ENCODE data around the gene PPP6R1.

Gene PPP6R1

DNA sequence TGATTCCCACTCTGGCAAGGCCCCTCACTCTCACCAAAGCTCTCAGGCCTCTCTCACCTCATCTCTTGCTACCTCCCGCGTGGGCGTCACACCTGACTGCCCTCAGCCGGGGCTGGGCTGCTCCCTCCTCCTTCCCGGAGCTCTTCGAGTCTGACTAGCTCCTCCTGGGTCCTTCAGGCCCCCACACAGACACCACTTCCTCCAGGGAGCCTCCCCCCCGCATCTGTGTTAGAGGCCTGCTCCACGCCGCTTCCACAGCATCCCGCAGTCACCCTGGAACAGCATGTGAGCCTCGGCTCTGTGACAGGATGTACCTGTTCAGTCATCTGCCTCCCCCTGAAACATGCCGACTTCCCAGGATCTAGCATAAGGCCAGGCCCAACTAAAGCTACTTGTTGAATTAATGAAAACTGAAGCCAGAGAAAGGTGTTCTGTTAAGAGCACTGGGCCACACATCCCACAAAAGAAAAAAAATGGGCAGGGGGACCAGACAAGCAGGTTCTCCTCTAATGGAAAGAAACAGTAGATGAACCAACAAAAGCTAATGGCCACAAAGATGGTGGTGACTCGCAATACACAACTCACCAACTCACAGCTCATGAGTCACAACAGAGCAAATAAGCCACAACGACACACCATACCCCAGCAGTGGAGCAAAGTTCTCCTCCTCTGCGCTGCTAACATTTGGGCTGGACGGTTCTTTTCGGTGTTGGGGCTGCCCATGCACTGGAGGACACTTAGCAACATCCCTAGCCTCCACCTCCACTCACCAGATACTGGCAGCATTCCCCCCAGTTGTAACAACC, 3.0 kb downstream of the PPP6R1 start:
- TF ChIP-seq ZFX (IDR thresholded peaks at IDR 0.05): no peak
- TF ChIP-seq, protein P1, sequence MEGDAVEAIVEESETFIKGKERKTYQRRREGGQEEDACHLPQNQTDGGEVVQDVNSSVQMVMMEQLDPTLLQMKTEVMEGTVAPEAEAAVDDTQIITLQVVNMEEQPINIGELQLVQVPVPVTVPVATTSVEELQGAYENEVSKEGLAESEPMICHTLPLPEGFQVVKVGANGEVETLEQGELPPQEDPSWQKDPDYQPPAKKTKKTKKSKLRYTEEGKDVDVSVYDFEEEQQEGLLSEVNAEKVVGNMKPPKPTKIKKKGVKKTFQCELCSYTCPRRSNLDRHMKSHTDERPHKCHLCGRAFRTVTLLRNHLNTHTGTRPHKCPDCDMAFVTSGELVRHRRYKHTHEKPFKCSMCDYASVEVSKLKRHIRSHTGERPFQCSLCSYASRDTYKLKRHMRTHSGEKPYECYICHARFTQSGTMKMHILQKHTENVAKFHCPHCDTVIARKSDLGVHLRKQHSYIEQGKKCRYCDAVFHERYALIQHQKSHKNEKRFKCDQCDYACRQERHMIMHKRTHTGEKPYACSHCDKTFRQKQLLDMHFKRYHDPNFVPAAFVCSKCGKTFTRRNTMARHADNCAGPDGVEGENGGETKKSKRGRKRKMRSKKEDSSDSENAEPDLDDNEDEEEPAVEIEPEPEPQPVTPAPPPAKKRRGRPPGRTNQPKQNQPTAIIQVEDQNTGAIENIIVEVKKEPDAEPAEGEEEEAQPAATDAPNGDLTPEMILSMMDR (conservative IDR thresholded peaks at IDR 0.05): no peak
- H3K27ac ChIP-seq: no peak overlapping the region

GRCh38 chr19:55254625-55254977, 4.2 kb downstream of the PPP6R1 start:
- TF ChIP-seq ZFX (IDR thresholded peaks at IDR 0.05): no peak
- TF ChIP-seq, protein P1 (conservative IDR thresholded peaks at IDR 0.05): no peak
- no peak overlapping the region for H3K27ac ChIP-seq

DNA sequence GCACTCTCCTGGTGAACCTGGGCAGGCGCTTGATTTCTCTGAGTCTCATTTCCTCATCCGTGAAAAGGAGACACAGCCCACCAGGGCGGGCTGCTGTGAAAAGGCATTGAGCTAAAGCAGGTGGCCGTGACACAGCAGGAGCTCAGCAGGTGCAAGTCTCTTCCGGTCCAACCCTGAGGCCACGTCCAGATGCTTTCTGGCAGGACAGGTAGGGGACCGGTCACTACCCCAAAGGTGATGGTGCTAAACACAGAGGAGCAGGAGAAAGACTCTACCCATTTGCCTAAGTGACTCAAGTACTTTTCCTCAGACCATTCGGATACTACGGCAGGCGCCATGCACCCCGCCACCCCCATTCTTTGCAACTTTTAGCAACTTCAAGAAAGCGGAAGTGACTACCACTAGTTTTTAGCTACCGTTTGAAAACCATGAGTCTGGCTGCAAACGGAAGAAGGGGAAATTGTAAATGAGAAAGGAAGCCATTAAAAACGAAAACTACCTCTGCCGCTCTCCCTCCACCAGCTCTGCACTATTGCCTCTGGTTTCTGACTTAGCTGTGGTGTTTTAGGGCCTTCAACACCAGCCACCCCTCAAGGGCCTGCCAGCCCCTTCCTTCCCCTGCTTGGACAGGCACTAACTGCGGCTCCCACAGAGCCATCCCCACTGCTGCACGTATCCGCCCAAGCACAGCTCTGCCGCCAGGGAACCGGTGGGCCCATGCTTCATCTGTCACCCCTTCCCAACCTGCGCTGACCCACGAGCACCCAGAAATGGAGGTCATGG, 4.8 kb downstream of the PPP6R1 start:
- TF ChIP-seq ZFX (IDR thresholded peaks at IDR 0.05): no peak
- H3K27ac ChIP-seq: no peak overlapping the region

DNA sequence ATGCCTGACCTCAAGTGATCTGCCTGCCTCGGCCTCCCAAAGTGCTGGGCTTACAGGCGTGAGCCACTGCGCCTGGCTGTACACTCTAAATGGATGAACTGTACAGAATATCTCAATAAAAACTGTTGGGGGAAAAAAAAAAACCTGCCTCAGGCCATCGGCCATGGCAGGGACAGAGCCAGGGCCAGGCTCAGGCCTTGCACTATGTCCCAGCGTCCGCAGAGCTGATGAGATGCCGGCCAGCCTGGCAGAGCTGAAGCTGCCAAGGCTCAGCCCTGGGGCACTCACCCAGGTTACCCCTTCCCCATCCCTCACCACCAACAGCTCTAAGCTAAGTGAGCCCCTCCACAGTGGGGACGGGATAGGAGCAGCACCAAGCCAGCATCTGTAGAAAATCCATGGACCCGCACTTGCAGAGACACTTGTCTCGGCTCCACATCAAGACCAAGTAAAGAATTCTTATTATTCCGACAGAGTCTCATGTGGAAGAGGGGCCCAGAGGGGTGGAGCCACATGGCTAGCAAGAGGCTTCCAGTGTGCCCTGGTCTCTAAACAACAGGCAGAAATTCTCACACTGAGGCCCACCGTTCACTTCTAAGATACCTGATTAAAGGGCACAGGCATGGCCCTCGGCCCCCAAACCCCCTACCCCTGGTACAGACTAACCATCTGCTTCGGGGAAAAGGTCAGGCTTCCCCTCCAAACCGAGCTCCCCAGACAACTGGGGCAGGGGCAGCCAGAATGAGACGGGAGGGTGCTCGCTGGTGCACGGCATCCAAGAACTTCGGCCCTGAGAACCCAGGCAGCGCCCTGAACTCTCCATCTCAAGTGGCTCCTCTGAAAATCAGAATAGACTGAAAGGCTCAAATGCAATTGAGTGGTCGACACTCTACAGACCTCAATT, 5.8 kb downstream of the PPP6R1 start:
- H3K27ac ChIP-seq: no peak overlapping the region
- TF ChIP-seq ZFX (IDR thresholded peaks at IDR 0.05): no peak
- TF ChIP-seq, protein P1 (conservative IDR thresholded peaks at IDR 0.05): no peak

DNA sequence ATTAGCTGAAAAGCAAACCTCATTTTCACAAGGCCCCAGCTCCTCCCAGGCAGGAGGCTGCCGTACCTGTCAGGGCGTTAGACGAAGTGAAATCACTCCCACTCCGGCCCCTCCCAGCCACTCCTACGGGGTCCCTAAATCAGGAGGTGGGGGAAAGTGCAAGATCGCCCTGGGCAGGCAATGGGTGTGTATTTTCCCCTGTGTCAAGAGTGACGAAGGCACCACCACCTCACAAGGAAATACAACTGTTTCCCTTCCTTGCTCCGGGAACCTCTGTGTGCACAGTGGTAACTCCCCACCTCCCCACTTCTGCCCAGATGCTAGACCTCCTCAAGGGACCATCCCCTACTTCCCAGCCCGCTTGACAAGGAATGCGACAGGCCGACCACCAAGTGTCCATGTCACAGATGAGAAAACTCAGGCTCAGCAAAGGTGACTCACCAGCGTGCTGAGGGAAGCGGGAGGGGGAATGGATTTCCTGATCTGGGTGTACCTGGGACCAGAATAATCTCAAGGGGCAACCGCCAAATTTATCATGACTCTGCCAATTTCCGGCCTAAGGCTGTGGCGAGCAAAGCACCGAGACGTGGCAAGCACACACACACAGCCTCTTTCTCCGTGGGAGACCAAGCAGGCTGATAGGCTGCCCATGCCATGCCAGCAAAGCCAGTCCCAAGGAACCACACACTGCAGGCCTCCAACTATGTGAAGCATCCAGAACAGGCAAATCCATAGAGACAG, 7.3 kb downstream of the PPP6R1 start:
- H3K27ac ChIP-seq: no peak overlapping the region
- TF ChIP-seq, protein P1 (conservative IDR thresholded peaks at IDR 0.05): no peak
- no peak for TF ChIP-seq ZFX (IDR thresholded peaks at IDR 0.05)

DNA sequence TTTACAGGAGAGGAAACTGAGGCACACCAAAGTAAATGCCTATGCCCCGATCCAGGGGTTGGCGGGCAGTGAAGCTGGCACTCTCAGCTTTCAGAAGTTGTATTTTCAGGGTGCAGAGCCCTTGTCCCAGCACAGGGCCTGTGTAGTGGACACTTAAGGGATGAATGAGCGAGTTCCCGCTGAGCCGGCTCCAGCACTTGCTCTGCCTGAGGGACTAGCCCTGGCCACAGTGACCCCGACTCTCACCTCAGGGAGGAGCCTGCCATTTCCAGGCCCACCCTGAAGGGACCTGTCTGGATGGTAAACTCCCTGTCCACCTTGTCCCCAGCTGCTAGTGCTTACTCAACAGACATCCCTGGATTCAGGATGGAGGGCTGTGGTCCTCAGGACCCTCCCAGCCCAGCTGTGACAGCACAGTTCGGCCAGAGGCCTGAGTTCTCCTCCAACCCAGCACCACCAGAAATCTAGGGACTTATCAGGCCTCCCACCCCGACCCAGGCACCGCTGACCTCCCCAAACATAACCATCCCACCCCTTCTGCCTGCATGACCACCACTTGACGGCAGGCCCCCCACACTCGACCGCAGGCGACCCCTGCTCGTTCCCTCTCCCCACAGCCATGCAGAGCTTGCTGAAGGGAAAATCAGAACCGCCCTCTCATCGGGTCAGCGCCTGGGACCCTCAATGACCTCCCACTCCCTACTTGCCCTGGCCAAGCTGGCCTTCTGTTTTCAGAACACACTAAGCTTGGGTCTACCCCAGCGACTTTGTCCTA, 8.4 kb downstream of the PPP6R1 start:
- H3K27ac ChIP-seq: no peak overlapping the region
- TF ChIP-seq, protein P1 (conservative IDR thresholded peaks at IDR 0.05): no peak
- no peak for TF ChIP-seq ZFX (IDR thresholded peaks at IDR 0.05)
